Skeletal muscle tissue (tissue), 4 donors: Measurements from ENCODE around the gene NBPF3. TPM values are rescaled to one million over a fixed set of nuclear protein-coding genes. Genes with fewer than 3 reads are reported as not detected.
"Not testable (repeated sequence)": the region's sequence is repeated elsewhere in the genome, so short reads cannot be mapped to it uniquely, and the experiment has no call there.

Experiments
- H3K27ac ChIP-seq: one replicate; pipeline ENCODE4 v1.7.0; 2013; ENCODE audit warnings: mild to moderate bottlenecking, low read depth, low read length, inconsistent platforms
- H3K27me3 ChIP-seq, 3 donors: one replicate each; pipeline ENCODE4 v1.7.0; 2013; ENCODE audit warnings: low read length in 3 of 3; ENCODE audit not compliant: control insufficient read depth in 3 of 3, insufficient read depth in 3 of 3
- H3K36me3 ChIP-seq, 3 donors: one replicate each; pipeline ENCODE4 v1.7.0; 2013; ENCODE audit warnings: low read length in 3 of 3; ENCODE audit not compliant: control insufficient read depth in 3 of 3, insufficient read depth in 3 of 3
- H3K4me1 ChIP-seq, 3 donors: one replicate each; pipeline ENCODE4 v1.7.0; 2013; ENCODE audit warnings: low read length in 3 of 3, mild to moderate bottlenecking in 3 of 3; ENCODE audit not compliant: control insufficient read depth in 3 of 3, insufficient read depth in 3 of 3
- H3K4me3 ChIP-seq, 3 donors: one replicate each; pipeline ENCODE4 v1.7.0; 2013; ENCODE audit warnings: low read length in 3 of 3
- H3K9ac ChIP-seq, 3 donors: one replicate each; pipeline ENCODE4 v1.7.0; 2013; ENCODE audit warnings: low read length in 3 of 3, mild to moderate bottlenecking in 3 of 3, moderate library complexity in 2 of 3, low read depth in 1 of 3
- H3K9me3 ChIP-seq, 3 donors: one replicate each; pipeline ENCODE4 v1.7.0; 2013; ENCODE audit warnings: low read length in 3 of 3; ENCODE audit not compliant: control insufficient read depth in 3 of 3
- total RNA-seq: library from RNA; depleted of rRNA; stranded (reverse); fragments of >200 nt; gene quantifications from one replicate; pipeline ENCODE4 v1.2.3, GENCODE V29; 2014
- donor health status: Osteomylitis.

NBPF3 gene
- total RNA-seq, 1 donor from 2014 or later: 5.7 TPM

DNA sequence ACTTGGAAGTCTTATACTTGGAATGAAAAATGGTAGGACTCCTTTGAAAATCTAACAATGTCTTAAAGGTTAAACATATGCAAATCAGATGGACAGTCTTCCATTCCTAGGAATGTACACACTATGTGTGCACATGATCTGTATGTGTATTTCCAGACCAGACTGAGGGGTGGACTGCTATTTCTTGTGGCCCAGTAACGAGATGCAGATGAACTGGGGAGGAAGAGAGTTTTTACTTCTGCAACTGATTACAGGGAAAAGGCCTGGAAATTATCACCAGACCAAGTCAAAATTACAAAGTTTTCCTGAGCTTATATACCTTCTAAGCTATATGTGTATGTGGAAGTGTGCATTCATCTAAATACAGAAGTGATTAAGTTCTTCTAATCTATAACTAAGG, 17.7 kb downstream of the NBPF3 start:
- Histone ChIP-seq H3K36me3 (peaks cover 0 to 2% (median 0%) of the 10 kb centered on the region in 3 donors), H3K4me1 (no peaks in the 10 kb centered on the region), H3K9ac (no peak overlapping the region), H3K27ac (no peak overlapping the region), H3K9me3 (no peaks in the 10 kb centered on the region), H3K4me3 (no peak overlapping the region), H3K27me3 (no peaks in the 10 kb centered on the region)

DNA sequence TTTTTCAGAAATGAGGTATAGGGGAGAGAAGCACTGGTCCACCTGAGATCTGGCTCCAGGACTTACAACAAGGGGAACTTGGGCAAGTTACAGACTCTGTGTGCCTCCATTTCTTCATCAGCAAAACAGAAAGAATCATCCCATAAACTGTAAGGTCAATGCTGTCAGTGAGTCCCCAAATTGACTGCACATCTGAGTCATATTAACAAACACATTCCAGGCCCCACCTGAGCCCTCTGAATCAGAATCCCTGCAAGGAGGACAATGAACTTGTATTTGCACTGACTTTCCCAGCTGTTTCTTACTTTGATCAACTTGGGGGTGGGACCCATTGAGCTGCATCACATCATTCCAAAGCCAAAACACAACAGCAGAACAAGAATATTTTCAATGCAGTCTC, 25.2 kb downstream of the NBPF3 start:
- H3K36me3 ChIP-seq, H3K9ac ChIP-seq, H3K27ac ChIP-seq, H3K27me3 ChIP-seq, H3K9me3 ChIP-seq, H3K4me3 ChIP-seq, H3K4me1 ChIP-seq: not testable (repeated sequence)

DNA sequence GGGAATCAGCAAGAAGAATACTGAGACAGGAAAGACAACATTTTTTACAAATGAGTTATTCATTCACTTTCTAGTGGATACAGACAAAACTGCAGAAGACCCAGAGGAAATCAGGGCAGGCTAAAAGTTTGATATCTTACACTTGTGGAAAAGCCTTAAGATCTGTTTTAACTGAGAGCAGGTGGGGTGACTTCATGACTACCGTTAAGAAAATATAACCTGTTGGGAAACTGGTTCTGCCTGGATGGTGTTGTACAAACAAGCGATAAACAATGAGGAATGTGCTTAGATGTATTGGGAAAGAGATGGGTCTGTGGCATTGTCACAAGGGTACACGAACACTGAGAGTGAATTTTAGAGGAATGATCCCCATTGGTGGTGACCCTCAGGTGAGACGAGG, 28.0 kb downstream of the NBPF3 start:
- H3K4me1 ChIP-seq: peaks cover under 1 to 11% (median 8%) of the 10 kb centered on the region in 3 donors
- not testable (repeated sequence) for H3K9me3 ChIP-seq, H3K9ac ChIP-seq, H3K27ac ChIP-seq, H3K36me3 ChIP-seq, H3K27me3 ChIP-seq, H3K4me3 ChIP-seq

DNA sequence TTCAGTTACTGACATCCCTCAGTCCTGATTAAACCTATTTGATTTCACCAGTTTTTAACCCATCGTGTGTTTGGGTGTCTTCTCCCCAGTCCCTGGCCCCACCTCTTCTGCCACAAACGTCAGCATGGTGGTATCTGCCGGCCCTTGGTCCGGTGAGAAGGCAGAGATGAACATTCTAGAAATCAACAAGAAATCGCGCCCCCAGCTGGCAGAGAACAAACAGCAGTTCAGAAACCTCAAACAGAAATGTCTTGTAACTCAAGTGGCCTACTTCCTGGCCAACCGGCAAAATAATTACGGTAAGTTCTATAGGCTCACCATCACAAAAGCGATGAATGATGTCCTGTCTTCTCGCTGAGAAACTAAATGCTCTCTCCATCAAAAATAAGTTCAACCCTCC, 28.7 kb downstream of the NBPF3 start:
- Histone ChIP-seq H3K4me1 (peaks cover 4 to 17% (median 12%) of the 10 kb centered on the region in 3 donors), H3K36me3 (peaks cover 0 to 3% (median 0%) of the 10 kb centered on the region in 3 donors), H3K4me3 (no peak overlapping the region), H3K27me3 (no peaks in the 10 kb centered on the region), H3K27ac (no peak overlapping the region), H3K9ac (no peak overlapping the region), H3K9me3 (no peaks in the 10 kb centered on the region)

DNA sequence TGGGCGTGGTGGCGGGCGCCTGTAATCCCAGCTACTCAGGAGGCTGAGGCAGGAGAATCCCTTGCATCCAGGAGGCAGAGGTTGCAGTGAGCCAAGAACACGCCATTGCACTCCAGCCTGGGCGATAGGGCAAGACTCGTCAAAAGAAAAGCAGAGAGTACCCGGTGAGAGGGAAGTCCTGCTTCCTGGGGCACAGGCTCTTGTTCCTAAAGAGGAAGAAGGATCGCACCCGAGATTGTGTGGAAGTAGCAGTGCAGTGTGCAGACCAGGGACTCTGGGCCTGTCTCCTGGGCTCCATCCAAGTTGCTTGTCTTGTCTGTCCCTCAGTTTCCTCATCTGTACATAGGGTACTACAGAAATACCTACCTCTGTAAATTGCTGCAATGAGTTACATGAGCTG, 29.6 kb downstream of the NBPF3 start:
- Histone ChIP-seq H3K27ac (no peak overlapping the region), H3K4me1 (peaks cover 4 to 17% (median 12%) of the 10 kb centered on the region in 3 donors), H3K36me3 (peaks cover 0 to 3% (median 0%) of the 10 kb centered on the region in 3 donors), H3K27me3 (no peaks in the 10 kb centered on the region), H3K4me3 (no peak overlapping the region), H3K9me3 (no peaks in the 10 kb centered on the region), H3K9ac (no peak overlapping the region)

DNA sequence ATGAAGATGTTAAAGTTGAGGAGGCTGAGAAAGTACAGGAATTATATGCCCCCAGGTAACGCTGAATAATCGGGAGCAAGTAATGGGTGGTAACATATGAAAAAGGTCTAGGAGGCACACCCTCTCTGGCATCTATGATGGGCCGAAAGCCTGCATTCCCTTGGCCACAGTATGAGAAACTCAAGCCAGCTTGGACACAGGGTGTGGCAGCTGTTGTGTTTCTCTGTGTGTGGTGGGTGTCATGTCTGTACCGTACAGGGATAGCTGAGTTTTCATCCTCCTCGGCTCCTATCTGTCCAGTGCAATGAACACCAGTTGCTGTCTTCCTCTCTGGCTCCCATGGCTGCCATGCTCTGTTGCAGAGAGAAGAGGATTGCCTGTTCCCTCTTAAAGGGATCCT, 32.9 kb downstream of the NBPF3 start:
- no peaks in the 10 kb centered on the region for H3K27me3 ChIP-seq
- H3K36me3 ChIP-seq: peaks cover 0 to 4% (median 0%) of the 10 kb centered on the region in 3 donors
- no peak overlapping the region for H3K9ac ChIP-seq
- H3K27ac ChIP-seq: no peak overlapping the region
- no peaks in the 10 kb centered on the region for H3K9me3 ChIP-seq
- peaks cover 4 to 17% (median 12%) of the 10 kb centered on the region in 3 donors for H3K4me1 ChIP-seq
- H3K4me3 ChIP-seq: peak overlapping the region in 1 of 3 donors; percentile 9

DNA sequence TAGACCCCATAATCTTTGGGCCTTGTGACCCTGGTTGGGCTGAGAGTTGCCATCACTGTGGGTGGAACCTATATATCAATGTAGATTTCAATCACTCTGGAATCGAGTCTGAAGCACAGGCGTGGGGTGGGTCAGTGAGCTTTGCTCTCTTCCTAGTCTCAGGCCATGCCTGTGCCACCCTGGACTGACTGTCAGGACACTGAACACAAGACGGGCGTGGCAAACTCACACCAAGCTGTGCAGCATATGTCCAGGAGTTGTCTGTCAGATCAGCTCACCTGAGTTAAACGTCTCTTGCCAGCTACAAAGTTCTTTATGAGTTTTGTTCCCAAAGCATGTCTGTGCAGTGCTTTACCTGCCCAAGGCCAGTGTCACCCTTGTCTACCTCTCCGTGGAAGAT, 38.4 kb downstream of the NBPF3 start:
- H3K9ac ChIP-seq: no peak overlapping the region
- H3K9me3 ChIP-seq: no peaks in the 10 kb centered on the region
- H3K27me3 ChIP-seq: no peaks in the 10 kb centered on the region
- no peak overlapping the region for H3K4me3 ChIP-seq
- peaks cover 0 to 2% (median 0%) of the 10 kb centered on the region in 3 donors for H3K4me1 ChIP-seq
- H3K36me3 ChIP-seq: peaks cover 0 to 20% (median 9%) of the 10 kb centered on the region in 3 donors
- H3K27ac ChIP-seq: no peak overlapping the region

DNA sequence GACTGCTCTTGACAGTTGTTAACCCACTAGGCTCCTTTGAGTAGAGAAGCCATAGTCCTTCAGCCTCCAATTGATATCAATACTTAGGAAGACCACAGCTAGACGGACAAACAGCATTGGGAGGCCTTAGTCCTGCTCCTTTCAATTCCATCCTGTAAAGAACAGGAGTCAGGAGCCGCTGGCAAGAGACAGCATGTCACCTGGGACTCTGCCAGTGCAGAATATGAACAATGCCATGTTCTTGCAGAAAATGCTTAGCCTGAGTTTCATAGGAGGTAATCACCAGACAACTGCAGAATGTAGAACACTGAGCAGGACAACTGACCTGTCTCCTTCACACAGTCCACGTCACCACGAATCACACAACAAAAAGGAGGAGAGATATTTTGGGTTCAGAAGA, 43.9 kb downstream of the NBPF3 start:
- H3K36me3 ChIP-seq: peaks cover 0 to 12% (median under 1%) of the 10 kb centered on the region in 3 donors
- H3K27ac ChIP-seq, H3K9ac ChIP-seq, H3K4me3 ChIP-seq, H3K9me3 ChIP-seq, H3K4me1 ChIP-seq: not testable (repeated sequence)
- H3K27me3 ChIP-seq: peaks cover 0 to 11% (median 7%) of the 10 kb centered on the region in 3 donors

DNA sequence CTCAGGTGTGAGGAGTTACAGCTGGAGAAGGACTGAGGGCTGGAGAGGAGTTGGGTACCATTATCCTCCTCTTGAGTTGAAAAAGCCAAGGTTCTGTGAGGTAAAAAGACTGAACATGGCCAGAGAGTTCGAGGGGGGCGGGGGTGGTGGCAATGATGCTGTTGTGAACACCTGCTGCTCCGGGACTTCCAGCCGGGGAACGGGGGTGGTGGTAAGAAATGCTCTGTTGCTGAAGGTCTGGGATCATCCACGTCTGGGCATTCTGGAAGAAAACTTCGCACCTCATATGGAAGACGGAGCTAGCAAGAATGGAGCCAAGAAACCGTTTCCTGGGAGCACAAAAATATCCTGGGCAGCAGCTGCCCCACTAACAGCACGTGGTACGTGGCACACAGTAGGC, 49.2 kb downstream of the NBPF3 start:
- Histone ChIP-seq H3K36me3 (no peaks in the 10 kb centered on the region), H3K4me3 (no peak overlapping the region), H3K27ac (no peak overlapping the region), H3K9me3 (no peaks in the 10 kb centered on the region), H3K4me1 (no peaks in the 10 kb centered on the region), H3K27me3 (peaks cover 14 to 29% (median 23%) of the 10 kb centered on the region in 3 donors), H3K9ac (no peak overlapping the region)

DNA sequence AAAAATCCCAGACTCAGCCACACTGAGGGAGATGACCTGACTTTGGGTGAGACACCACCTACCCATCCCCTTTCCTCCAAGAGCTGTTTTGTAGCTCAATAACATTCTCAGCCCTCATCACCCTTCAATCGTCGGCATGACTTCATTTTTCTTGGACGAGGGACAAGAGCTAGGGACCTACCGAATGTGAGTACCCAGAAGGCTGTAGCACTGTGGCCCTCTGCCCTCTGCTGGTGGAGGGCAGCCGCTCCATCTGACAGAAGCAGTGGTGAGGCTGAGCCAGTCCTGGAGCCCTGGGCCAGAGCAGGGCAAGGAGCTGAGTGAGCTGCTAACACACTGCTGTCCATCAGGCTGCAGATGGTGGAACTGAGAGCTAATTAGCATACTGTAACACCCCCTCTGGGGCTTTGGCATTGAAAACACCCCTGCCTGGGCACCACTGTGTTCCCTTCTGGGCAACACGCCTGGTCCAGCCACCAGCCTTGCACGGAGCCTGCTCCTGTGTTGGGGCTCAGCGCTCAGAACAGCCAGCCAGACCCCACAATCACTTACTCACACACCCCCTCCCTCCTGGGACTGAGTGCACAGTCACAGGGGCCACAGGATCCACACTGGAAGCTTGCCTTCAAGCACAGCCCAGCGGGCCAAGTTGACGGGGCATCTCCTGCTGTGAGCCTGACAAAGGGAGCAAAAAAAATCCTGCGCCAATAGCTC, 51.0 kb downstream of the NBPF3 start:
- no peaks in the 10 kb centered on the region for H3K9me3 ChIP-seq
- H3K4me1 ChIP-seq: no peaks in the 10 kb centered on the region
- H3K4me3 ChIP-seq: no peak overlapping the region
- H3K36me3 ChIP-seq: no peaks in the 10 kb centered on the region
- H3K9ac ChIP-seq: no peak overlapping the region
- H3K27ac ChIP-seq: no peak overlapping the region
- H3K27me3 ChIP-seq: peaks cover 21 to 34% (median 23%) of the 10 kb centered on the region in 3 donors
